H1 (cell line): ENCODE data around the gene MIB2. TPM values are rescaled to one million over a fixed set of nuclear protein-coding genes. Genes with fewer than 3 reads are reported as not detected.
"Not testable (repeated sequence)": the region's sequence is repeated elsewhere in the genome, so short reads cannot be mapped to it uniquely, and the experiment has no call there.

Experiments used
- CTCF ChIA-PET: fragments of 300-600 bp; sonication (Branson Sonifier 250); formaldehyde crosslinking; loops from one replicate; lab custom pipeline; 2021; ENCODE audit not compliant: partially characterized antibody; lab: Charles Lee
- POLR2A ChIA-PET: fragments of 300-600 bp; sonication (Branson Sonifier 250); formaldehyde crosslinking; loops from one replicate; lab custom pipeline; 2021; ENCODE audit warnings: inconsistent platforms; ENCODE audit not compliant: partially characterized antibody; lab: Charles Lee
- DNase-seq, 2 experiments: peaks; one replicate each; pipeline versions ENCODE4 v3.0.0 to v3.0.0-alpha.2; 2010 to 2022; ENCODE audit warnings: low spot score in 2 of 2, low read depth in 1 of 2, mixed read lengths in 1 of 2
- FAIRE-seq: peaks from 2 replicates; lab custom pipeline; 2011; peaks lifted over from hg19 to GRCh38; lab: Jason Lieb, UNC
- H2AFZ ChIP-seq: 2 replicates; pipeline ENCODE4 v1.8.1; 2012; ENCODE audit warnings: low read length, inconsistent platforms
- H2AK5ac ChIP-seq: 2 replicates; pipeline ENCODE4 v1.6.1; 2013; ENCODE audit warnings: low read depth, low read length
- H2BK120ac ChIP-seq: replicated peaks from 2 replicates; pipeline ENCODE3; 2013; ENCODE audit warnings: low read depth, low read length, inconsistent platforms
- H2BK12ac ChIP-seq: 2 replicates; pipeline ENCODE4 v1.6.1; 2013; ENCODE audit warnings: low read depth, low read length
- H2BK15ac ChIP-seq: 2 replicates; pipeline ENCODE4 v1.6.1; 2013; ENCODE audit warnings: low read length
- H2BK20ac ChIP-seq: 2 replicates; pipeline ENCODE4 v1.6.1; 2013; ENCODE audit warnings: low read length
- H2BK5ac ChIP-seq: 2 replicates; pipeline ENCODE4 v1.6.1; 2013; ENCODE audit warnings: low read depth, low read length
- H3K14ac ChIP-seq: 2 replicates; pipeline ENCODE4 v1.6.1; 2013; ENCODE audit warnings: inconsistent platforms; ENCODE audit not compliant: insufficient read length
- H3K18ac ChIP-seq: 2 replicates; pipeline ENCODE4 v1.6.1; 2013; ENCODE audit warnings: low read length; ENCODE audit errors: extremely low read depth
- H3K23ac ChIP-seq: 2 replicates; pipeline ENCODE4 v1.6.1; 2013; ENCODE audit warnings: inconsistent platforms; ENCODE audit not compliant: insufficient read length
- H3K23me2 ChIP-seq: 2 replicates; pipeline ENCODE4 v1.6.1; 2013; ENCODE audit warnings: low read depth, low read length
- H3K27ac ChIP-seq: 2 replicates; pipeline ENCODE4 v1.6.1; 2011; ENCODE audit warnings: low read depth, low read length, inconsistent platforms
- H3K27me3 ChIP-seq, 4 experiments: replicated peaks in 1 of 4; 1 replicate in 1 of 4; 2 replicates in 3 of 4; pipeline versions ENCODE4 v1.6.1 to v1.8.1; 2011 to 2013; ENCODE audit warnings: low read length in 3 of 4, mild to moderate bottlenecking in 3 of 4, inconsistent platforms in 2 of 4, mixed read lengths in 2 of 4, moderate library complexity in 1 of 4; ENCODE audit not compliant: control insufficient read depth in 3 of 4, insufficient read depth in 3 of 4; ENCODE audit errors: extremely low read depth in 1 of 4
- H3K36me3 ChIP-seq, 4 experiments: 2 replicates each; pipeline versions ENCODE4 v1.6.1 to v1.8.1; 2011 to 2013; ENCODE audit warnings: mild to moderate bottlenecking in 4 of 4, low read length in 3 of 4, moderate library complexity in 2 of 4, control low read depth in 1 of 4, inconsistent platforms in 1 of 4; ENCODE audit not compliant: insufficient read depth in 4 of 4, control insufficient read depth in 2 of 4
- H3K4ac ChIP-seq: replicated peaks from 2 replicates; pipeline ENCODE3; 2013; ENCODE audit warnings: low read length, low read depth, mixed read lengths, inconsistent platforms; ENCODE audit not compliant: insufficient read length
- H3K4me1 ChIP-seq, 4 experiments: replicated peaks in 1 of 4; 1 replicate in 1 of 4; 2 replicates in 3 of 4; pipeline versions ENCODE4 v1.6.1 to v1.8.1; 2011 to 2013; ENCODE audit warnings: low read length in 3 of 4, inconsistent platforms in 2 of 4, mixed read lengths in 1 of 4; ENCODE audit not compliant: insufficient read depth in 4 of 4, control insufficient read depth in 3 of 4
- H3K4me2 ChIP-seq, 2 experiments: 2 replicates each; pipeline versions ENCODE4 v1.6.1 to v1.8.1; 2011 to 2013; ENCODE audit warnings: low read depth in 2 of 2, low read length in 2 of 2, control low read depth in 1 of 2, inconsistent platforms in 1 of 2, mild to moderate bottlenecking in 1 of 2; ENCODE audit not compliant: insufficient read depth in 1 of 2
- H3K4me3 ChIP-seq, 4 experiments: fragments of 200-600, 300-600 bp in 1 of 4; sonication (generic), shearing (Covaris generic), sonication (Bioruptor Twin) in 1 of 4; 2 replicates each; pipeline versions ENCODE4 v1.5.1 to v1.8.1; 2011 to 2016; ENCODE audit warnings: low read length in 4 of 4, low read depth in 3 of 4, control low read depth in 2 of 4, inconsistent platforms in 2 of 4, mild to moderate bottlenecking in 2 of 4, mixed read lengths in 1 of 4, moderate library complexity in 1 of 4; ENCODE audit not compliant: insufficient read depth in 2 of 4; ENCODE audit errors: extremely low read depth in 1 of 4
- H3K56ac ChIP-seq: replicated peaks from 2 replicates; pipeline ENCODE3; 2013; ENCODE audit warnings: low read depth, mild to moderate bottlenecking, mixed read lengths, low read length, inconsistent platforms; ENCODE audit not compliant: insufficient read length
- H3K79me1 ChIP-seq: 2 replicates; pipeline ENCODE4 v1.6.1; 2013; ENCODE audit warnings: low read depth, low read length, control low read depth
- H3K79me2 ChIP-seq, 2 experiments: 2 replicates each; pipeline versions ENCODE4 v1.6.1 to v1.8.1; 2012 to 2013; ENCODE audit warnings: low read length in 2 of 2, mild to moderate bottlenecking in 2 of 2, inconsistent platforms in 1 of 2; ENCODE audit not compliant: insufficient read depth in 2 of 2, control insufficient read depth in 1 of 2
- H3K9ac ChIP-seq, 4 experiments: replicated peaks in 1 of 4; 1 replicate in 1 of 4; 2 replicates in 3 of 4; pipeline versions ENCODE4 v1.6.1 to v1.8.1; 2011 to 2013; ENCODE audit warnings: low read depth in 3 of 4, low read length in 3 of 4, control low read depth in 2 of 4, mild to moderate bottlenecking in 2 of 4, moderate library complexity in 2 of 4, inconsistent platforms in 1 of 4; ENCODE audit errors: extremely low read depth in 1 of 4
- H3K9me3 ChIP-seq, 2 experiments: 2 replicates each; pipeline versions ENCODE4 v1.6.1 to v1.8.1; 2012 to 2013; ENCODE audit warnings: mild to moderate bottlenecking in 2 of 2, moderate library complexity in 2 of 2, control low read depth in 1 of 2, inconsistent platforms in 1 of 2, low read depth in 1 of 2, low read length in 1 of 2, mixed read lengths in 1 of 2; ENCODE audit not compliant: insufficient read depth in 2 of 2
- H4K20me1 ChIP-seq, 2 experiments: replicated peaks in 1 of 2; 2 replicates each; pipeline versions ENCODE3 to v1.8.1; 2011 to 2013; ENCODE audit warnings: inconsistent platforms in 2 of 2, low read length in 2 of 2, mild to moderate bottlenecking in 1 of 2; ENCODE audit not compliant: insufficient read depth in 2 of 2, control insufficient read depth in 1 of 2
- H4K5ac ChIP-seq: 2 replicates; pipeline ENCODE4 v1.6.1; 2013; ENCODE audit warnings: low read length, low read depth, mixed read lengths, inconsistent platforms; ENCODE audit not compliant: insufficient read length
- H4K8ac ChIP-seq: 2 replicates; pipeline ENCODE4 v1.8.0; 2013; ENCODE audit warnings: mild to moderate bottlenecking, moderate library complexity, low read length, inconsistent platforms; ENCODE audit not compliant: insufficient read depth; ENCODE audit errors: extremely low read depth
- H4K91ac ChIP-seq: replicated peaks from 2 replicates; pipeline ENCODE3; 2013; ENCODE audit warnings: low read length, mixed read lengths, inconsistent platforms; ENCODE audit not compliant: insufficient read length
- WGBS, 2 experiments: shearing (Covaris generic) in 1 of 2; methylation state at CpG; one replicate each; pipeline versions ENCODE4 v1.1.6 to v1.1.7; 2013 to 2015; ENCODE audit warnings: low lambda C conversion rate in 2 of 2, mixed read lengths in 2 of 2, inconsistent platforms in 1 of 2, low coverage in 1 of 2, missing lambda C conversion rate in 1 of 2; ENCODE audit not compliant: insufficient replicate concordance in 2 of 2, insufficient coverage in 1 of 2, insufficient read length in 1 of 2; ENCODE audit errors: extremely low coverage in 1 of 2, missing lambda C conversion rate in 1 of 2; 5-methylcytosine and 5-hydroxymethylcytosine counted together
- polyA plus RNA-seq, 7 experiments: library from polyadenylated mRNA; depleted of rRNA in 3 of 7; stranded (reverse) in 5 of 7; unstranded in 2 of 7; fragments of >200 nt in 5 of 7; fragments of 200-250 nt in 2 of 7; gene quantifications; 1 replicate in 5 of 7; 2 replicates in 1 of 7; 4 replicates in 1 of 7; pipeline versions ENCODE4 v1.2.1 to v1.2.3, GENCODE V29; 2011 to 2013; ENCODE audit warnings: missing spikeins in 2 of 7, mixed read lengths in 2 of 7
- total RNA-seq: library from RNA; stranded (reverse); fragmentation: NEBNext Ultra II Directional; extraction: Animal tissue kit (Norgen Biotek cat#: 25700); gene quantifications from 2 replicates; pipeline ENCODE4 v1.2.1, GENCODE V29; 2021

The MIB2 gene
- total and polyA plus RNA-seq, 2 of the 8 experiments (the other 6 are each of a cell fraction or from before 2014, with no cell fraction given) = 32.5 to 60.0 TPM

GRCh38 chr1:1662830-1663560 is 47.7 kb downstream of the MIB2 start:
- not testable (repeated sequence) for H3K27me3 ChIP-seq, H3K79me1 ChIP-seq, H3K4me2 ChIP-seq, H3K56ac ChIP-seq, H3K9me3 ChIP-seq, DNase-seq, H4K91ac ChIP-seq, H4K5ac ChIP-seq, H3K14ac ChIP-seq, H4K20me1 ChIP-seq, H3K27ac ChIP-seq, H4K8ac ChIP-seq, H3K9ac ChIP-seq, H2BK12ac ChIP-seq, H2BK20ac ChIP-seq, FAIRE-seq, H3K23ac ChIP-seq, H2BK15ac ChIP-seq, H2BK5ac ChIP-seq, H2AK5ac ChIP-seq, H3K23me2 ChIP-seq, H2BK120ac ChIP-seq, H3K4me1 ChIP-seq, H3K4ac ChIP-seq, H2AFZ ChIP-seq, H3K4me3 ChIP-seq, H3K79me2 ChIP-seq, H3K18ac ChIP-seq
- 92% methylated on average over 15 of the region's 15 CpGs; no CpG with 5 or more reads in 1 of the 2 experiments for WGBS, 2 experiments
- H3K36me3 ChIP-seq = peaks cover 0 to 17% (median 8%) of the 10 kb centered on the region in 4 experiments; a peak in 5 of 8 replicates
- ChIA-PET POLR2A (interaction anchor here (0.9 kb wide), 1 partner anchor 65 kb away, joined by 3 read pairs; no protein-coding TSS in a partner anchor), CTCF (interaction anchor here (1.7 kb wide), 1 partner anchor 15 kb away, joined by 7 read pairs; no protein-coding TSS in a partner anchor)
